Inferior parietal cortex (tissue), 1 donor: Measurements from ENCODE around the gene KCNJ2.

ENCODE experiments used
- DNase-seq: peaks from one replicate; pipeline ENCODE4 v3.0.0-alpha.2; 2016; ENCODE audit errors: extremely low spot score

The KCNJ2 gene

GRCh38 chr17:70205401-70205800 is 36.1 kb downstream of the KCNJ2 start:
- no peak for DNase-seq

GRCh38 chr17:70206361-70207010 is 37.2 kb downstream of the KCNJ2 start:
- DNase-seq = no peak

DNA sequence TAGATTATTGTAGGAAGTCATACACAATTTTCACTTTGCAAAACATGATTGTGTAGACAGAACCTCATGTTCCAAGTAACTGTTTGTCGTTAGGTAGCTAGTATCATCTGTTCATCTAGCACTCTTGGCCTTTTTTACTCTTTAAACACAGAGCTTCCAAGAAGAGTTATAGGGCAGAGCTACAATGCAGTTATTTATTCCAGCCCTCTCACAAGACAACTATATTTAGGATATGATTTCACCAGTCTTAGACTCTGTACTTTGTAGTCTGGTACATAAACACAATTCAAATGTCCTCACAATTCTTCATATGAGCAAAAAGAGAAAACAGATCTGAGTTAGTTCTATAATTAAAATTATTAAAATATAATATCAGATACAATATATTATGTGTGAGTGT is 37.9 kb downstream of the KCNJ2 start:
- no peak for DNase-seq

DNA sequence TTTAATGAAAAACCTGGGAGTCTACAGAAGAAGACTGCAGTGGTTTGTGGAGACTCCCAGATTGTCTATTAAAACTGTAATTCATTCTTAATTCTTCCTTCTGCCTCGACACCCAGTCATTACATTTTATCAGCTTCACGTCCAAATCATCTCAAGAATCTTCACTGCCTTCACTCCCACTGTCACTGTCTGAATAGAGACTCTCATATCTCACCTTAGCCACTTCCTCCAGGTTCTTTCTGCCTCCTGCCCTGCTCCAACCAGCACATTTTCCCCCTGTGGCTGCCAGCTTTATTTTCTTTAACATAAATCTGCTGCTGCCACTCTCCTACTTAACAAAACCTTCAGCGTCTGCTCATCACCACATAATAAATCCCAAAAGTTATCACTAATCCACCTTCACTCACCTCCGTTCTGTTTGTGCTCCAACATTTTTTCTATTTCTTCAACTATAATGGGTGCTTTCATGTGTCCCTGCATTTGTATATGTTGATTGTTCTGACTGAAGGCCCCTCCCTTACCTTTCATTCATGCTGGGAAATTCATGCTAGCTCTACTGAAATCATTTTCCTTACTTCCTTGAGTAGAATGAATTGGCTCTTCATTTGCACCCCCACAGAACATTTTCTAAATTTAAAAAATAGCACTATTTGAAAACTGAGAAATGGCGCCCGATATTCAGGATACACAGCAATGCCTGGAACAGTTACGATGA is 38.9 kb downstream of the KCNJ2 start:
- no peak for DNase-seq

DNA sequence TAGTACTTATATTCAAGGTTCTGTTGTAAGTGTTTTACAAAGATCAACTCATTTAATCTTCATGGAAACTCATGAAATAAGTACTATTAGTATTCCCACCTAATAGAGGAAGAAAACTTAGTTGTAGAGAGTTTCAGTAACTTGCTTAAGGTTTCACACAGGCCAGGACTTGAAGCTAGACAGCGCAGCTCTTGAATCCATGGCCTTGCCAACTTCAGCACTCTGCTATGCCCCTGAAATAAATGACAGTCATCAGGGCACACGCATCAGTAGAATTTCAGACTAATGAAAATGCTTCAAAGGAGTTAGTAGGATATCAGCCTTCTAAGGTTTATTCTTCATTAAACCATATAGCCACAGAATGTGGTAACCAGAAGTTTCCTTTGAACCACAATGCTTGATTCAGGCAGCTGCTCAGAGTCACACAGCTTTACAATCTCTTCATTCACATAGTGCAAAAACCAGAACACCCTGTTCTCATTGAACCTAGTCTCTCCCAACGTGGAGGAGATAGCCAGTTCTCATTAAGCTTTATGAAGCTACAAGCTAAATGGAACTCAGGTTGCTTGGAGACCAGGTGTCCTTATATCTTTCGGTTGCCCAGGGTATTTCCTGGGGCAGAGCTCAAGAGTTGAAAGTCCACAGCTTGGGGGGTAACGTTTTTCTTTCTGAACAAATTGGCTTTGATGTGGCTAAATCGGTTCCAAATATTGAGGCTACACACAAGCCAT is 39.7 kb downstream of the KCNJ2 start:
- DNase-seq = no peak

DNA sequence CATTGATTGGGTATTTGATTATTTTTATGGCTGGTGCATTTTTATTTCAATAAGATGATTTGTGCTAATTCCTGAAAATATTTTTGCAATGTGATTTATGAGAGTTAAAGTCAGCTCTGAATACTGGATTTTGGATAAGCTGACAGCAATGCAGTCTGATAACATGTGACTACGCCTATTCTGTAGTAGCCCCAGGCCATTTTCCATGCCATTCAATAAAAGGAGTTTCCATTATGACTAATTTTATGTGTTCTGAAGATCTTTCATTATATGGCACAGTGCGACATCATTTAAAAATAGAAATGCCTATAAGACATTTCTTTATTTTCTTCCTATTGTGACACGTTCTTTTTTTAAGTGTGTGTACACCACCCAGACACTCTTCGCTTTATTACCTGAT is 46.3 kb downstream of the KCNJ2 start:
- DNase-seq = no peak

DNA sequence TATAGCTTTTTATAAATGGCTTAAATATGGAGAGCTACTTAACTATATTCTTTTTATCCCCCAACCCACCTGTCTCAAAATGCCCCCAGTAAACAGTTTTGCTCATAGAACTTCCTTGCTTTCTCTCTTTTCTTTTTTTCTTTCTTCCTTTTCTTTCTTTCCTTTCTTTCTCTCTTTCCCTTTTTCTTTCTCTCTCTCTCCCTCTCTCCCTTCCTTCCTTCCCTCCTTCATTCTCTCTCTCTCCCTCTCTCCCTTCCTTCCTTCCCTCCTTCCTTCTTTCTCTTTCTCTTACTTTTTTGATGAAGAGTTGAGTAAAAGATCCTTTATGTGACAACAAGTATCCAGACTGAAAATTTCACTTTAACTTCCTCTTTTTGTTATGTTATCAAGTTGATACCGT is 48.2 kb downstream of the KCNJ2 start:
- no peak for DNase-seq

DNA sequence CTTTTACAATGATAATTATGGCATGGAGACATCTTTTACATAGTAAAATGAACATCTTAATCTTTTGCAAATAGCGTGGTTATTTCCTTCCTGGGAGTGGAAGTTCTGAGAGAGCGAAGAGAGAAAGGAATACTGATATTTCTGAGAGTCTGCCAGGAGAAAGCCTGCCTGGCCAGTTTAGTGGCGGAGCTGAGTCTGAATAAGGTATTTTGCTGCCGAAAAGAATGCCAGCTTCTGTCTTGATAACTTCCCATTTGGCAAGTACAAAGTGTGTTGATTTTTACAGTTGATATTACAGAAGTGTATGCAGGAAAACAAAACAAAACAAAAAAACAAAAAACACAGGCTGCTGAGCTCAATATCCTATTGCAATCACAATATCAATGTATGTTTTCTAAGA is 55.9 kb downstream of the KCNJ2 start:
- DNase-seq = no peak
